ENCODE data around the gene HOXD8. TPM values are rescaled to one million over a fixed set of nuclear protein-coding genes. Genes with fewer than 3 reads are reported as not detected.

HOXD8 gene
- total RNA-seq, 1 experiment from 2014 or later: not detected

DNA sequence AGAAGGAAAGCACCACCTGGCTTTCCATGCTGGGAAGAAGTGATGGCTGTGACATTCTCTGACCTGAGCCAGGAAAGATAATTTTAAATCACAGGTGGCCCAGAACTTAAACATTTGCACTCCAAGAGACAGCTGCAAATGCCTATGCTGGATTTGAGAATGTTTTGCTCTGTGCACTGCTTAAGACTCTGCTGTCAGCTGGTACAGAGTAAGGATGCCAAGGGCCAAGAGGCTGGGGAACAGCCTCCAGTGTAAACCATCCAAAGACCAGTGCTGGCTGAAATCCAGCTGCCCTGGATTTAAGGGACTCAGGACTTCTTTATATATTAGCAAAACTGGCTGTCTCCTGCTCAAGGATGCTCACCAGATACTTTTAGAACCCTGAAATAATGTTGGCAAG, 3.9 kb downstream of the HOXD8 start:
- Mint-ChIP-seq H3K27me3 (ENCODE audit: insufficient read depth, unreplicated experiment) (no peaks in the 10 kb centered on the region), H3K4me1 (ENCODE audit: insufficient read depth, unreplicated experiment) (no peaks in the 10 kb centered on the region), H3K4me3 (ENCODE audit: unreplicated experiment) (no peak overlapping the region), H3K27ac (ENCODE audit: low read depth, unreplicated experiment) (no peak overlapping the region), H3K9me3 (ENCODE audit: unreplicated experiment) (no peaks in the 10 kb centered on the region), H3K36me3 (ENCODE audit: insufficient read depth, unreplicated experiment) (no peaks in the 10 kb centered on the region)
- no peak for TF ChIP-seq CTCF (IDR thresholded peaks at IDR 0.05; ENCODE audit: unreplicated experiment)
- intact Hi-C loops (cut with micrococcal nuclease): no loop called here
- DNase-seq (ENCODE audit: unreplicated experiment): no peak
- ChIA-PET CTCF (interaction anchor here (0.6 to 4.7 kb wide), 9 partner anchors 322 to 1015 kb away, joined by 3 to 50 read pairs (median 5); no protein-coding TSS in a partner anchor), POLR2A (no interaction called here)
- no TSS peak for BruUV-seq (replicated peaks)

GRCh38 chr2:176134035-176134434, 4.5 kb downstream of the HOXD8 start:
- ChIA-PET POLR2A (no interaction called here), CTCF (interaction anchor here (0.6 to 4.7 kb wide), 13 partner anchors 8 to 1014 kb away, joined by 3 to 50 read pairs (median 3); no protein-coding TSS in a partner anchor)
- Mint-ChIP-seq H3K27ac (ENCODE audit: low read depth, unreplicated experiment) (no peak overlapping the region), H3K27me3 (ENCODE audit: insufficient read depth, unreplicated experiment) (no peaks in the 10 kb centered on the region), H3K9me3 (ENCODE audit: unreplicated experiment) (no peaks in the 10 kb centered on the region), H3K36me3 (ENCODE audit: insufficient read depth, unreplicated experiment) (no peaks in the 10 kb centered on the region), H3K4me1 (ENCODE audit: insufficient read depth, unreplicated experiment) (no peaks in the 10 kb centered on the region), H3K4me3 (ENCODE audit: unreplicated experiment) (no peak overlapping the region)
- intact Hi-C loops (cut with micrococcal nuclease): loop anchor here (2.0 kb wide), 1 partner anchor 681 kb away; no protein-coding TSS in a partner anchor
- no TSS peak for BruUV-seq (replicated peaks)
- no peak for DNase-seq (ENCODE audit: unreplicated experiment)
- no peak for TF ChIP-seq CTCF (IDR thresholded peaks at IDR 0.05; ENCODE audit: unreplicated experiment)

DNA sequence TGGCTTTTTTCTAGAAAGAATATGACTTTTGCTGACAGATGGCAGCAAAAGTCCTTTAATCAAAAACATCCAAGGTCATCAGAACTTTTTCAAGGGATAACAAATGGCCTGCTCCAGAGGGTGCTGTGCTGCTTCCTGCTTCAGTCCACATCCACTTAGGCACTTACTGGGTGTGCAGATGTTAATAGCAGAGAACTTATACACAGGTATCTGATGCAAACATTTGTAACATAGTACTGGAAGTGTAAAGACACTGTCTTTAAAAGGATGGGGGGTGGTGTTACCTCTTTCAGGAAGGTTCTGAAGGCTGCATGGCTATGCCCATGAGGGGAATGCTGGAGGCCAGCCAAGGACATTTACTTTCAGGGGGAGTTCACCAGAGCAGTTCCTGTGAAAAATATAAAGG, 5.5 kb downstream of the HOXD8 start:
- Mint-ChIP-seq H3K4me3 (ENCODE audit: unreplicated experiment) (no peak overlapping the region), H3K36me3 (ENCODE audit: insufficient read depth, unreplicated experiment) (no peaks in the 10 kb centered on the region), H3K27me3 (ENCODE audit: insufficient read depth, unreplicated experiment) (no peaks in the 10 kb centered on the region), H3K27ac (ENCODE audit: low read depth, unreplicated experiment) (peak overlapping the region; percentile 53), H3K9me3 (ENCODE audit: unreplicated experiment) (no peaks in the 10 kb centered on the region), H3K4me1 (ENCODE audit: insufficient read depth, unreplicated experiment) (no peaks in the 10 kb centered on the region)
- intact Hi-C loops (cut with micrococcal nuclease): loop anchor here (1.0 to 2.0 kb wide), 3 partner anchors 503 to 680 kb away; no protein-coding TSS in a partner anchor
- ChIA-PET POLR2A (interaction anchor here (0.7 kb wide), 1 partner anchor 500 kb away, joined by 3 read pairs; no protein-coding TSS in a partner anchor), CTCF (interaction anchor here (0.7 to 4.7 kb wide), 6 partner anchors 24 to 1014 kb away, joined by 3 to 50 read pairs (median 3); no protein-coding TSS in a partner anchor)
- DNase-seq (ENCODE audit: unreplicated experiment): no peak
- BruUV-seq (replicated peaks): no TSS peak
- TF ChIP-seq CTCF (IDR thresholded peaks at IDR 0.05; ENCODE audit: unreplicated experiment): no peak

- CTCF ChIA-PET: interaction anchor here (1.0 to 10.1 kb wide), 7 partner anchors 9 to 1012 kb away, joined by 3 to 175 read pairs (median 5); no protein-coding TSS in a partner anchor
- intact Hi-C loops (cut with micrococcal nuclease): no loop called here
Measured at GRCh38 chr2:176136374-176137251, 7.1 kb downstream of the HOXD8 start.

More at GRCh38 chr2:176136374-176137251, 7.1 kb downstream of the HOXD8 start:
- Mint-ChIP-seq H3K9me3 (ENCODE audit: unreplicated experiment) (no peaks in the 10 kb centered on the region), H3K27ac (ENCODE audit: low read depth, unreplicated experiment) (no peak overlapping the region), H3K4me3 (ENCODE audit: unreplicated experiment) (no peak overlapping the region), H3K4me1 (ENCODE audit: insufficient read depth, unreplicated experiment) (no peaks in the 10 kb centered on the region), H3K36me3 (ENCODE audit: insufficient read depth, unreplicated experiment) (no peaks in the 10 kb centered on the region), H3K27me3 (ENCODE audit: insufficient read depth, unreplicated experiment) (no peaks in the 10 kb centered on the region)
- POLR2A ChIA-PET: no interaction called here
- TF ChIP-seq CTCF (IDR thresholded peaks at IDR 0.05; ENCODE audit: unreplicated experiment): no peak
- DNase-seq (ENCODE audit: unreplicated experiment): no peak
- no TSS peak for BruUV-seq (replicated peaks)

Data from MCF 10A (cell line).